ENCODE data around the gene TADA2B. TPM values are rescaled to one million over a fixed set of nuclear protein-coding genes. Genes with fewer than 3 reads are reported as not detected.

The TADA2B gene
- total and polyA plus RNA-seq, 10 of the 15 experiments (the other 5 are each of a cell fraction or from before 2014, with no cell fraction given), result 0.66 to 12.0 (median 5.6) TPM

DNA sequence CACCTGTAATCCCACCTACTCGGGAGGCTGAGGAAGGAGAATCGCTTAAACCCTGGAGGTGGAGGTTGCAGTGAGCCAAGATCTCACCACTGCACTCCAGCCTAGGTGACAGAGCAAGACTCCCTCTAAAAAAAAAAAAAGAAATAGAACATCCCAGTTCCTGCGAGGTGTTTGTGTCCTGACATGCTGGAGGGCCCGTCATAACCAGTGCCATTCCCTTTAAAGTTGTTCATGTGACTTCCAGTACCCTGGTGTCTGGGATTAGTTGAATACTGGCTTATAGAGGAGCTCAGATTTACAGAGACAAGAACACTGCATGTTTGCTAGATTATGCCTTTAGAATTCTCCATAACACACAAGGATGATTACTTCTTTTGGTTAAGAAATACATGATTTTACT is 37.6 kb upstream of the TADA2B start:
- no peaks in the 10 kb centered on the region for H3K79me2 ChIP-seq (ENCODE audit: control insufficient read depth, insufficient read depth, low read length)
- H3K27ac ChIP-seq (ENCODE audit: control insufficient read depth, insufficient read depth), result no peak overlapping the region
- WGBS (ENCODE audit: insufficient coverage, insufficient replicate concordance, low lambda C conversion rate, missing lambda C conversion rate), result 98% methylated on average over 4 of the region's 4 CpGs
- H3K9me3 ChIP-seq (replicated peaks; ENCODE audit: control insufficient read depth, insufficient read depth, low read length), result no peaks in the 10 kb centered on the region
- CTCF ChIA-PET, result no interaction called here
- POLR2A ChIA-PET, result no interaction called here
- no peak overlapping the region for H3K4me2 ChIP-seq (ENCODE audit: control insufficient read depth, insufficient read depth)
- no peak for DNase-seq (ENCODE audit: low read depth, low spot score)
- H3K9ac ChIP-seq (ENCODE audit: control insufficient read depth, insufficient read depth, low read length), result no peak overlapping the region
- BruUV-seq (replicated peaks), result no TSS peak
- H3K27me3 ChIP-seq (replicated peaks in 1 of 2; ENCODE audit: control insufficient read depth in 2 of 2, insufficient read depth in 2 of 2, low read length in 1 of 2), result no peaks in the 10 kb centered on the region
- no peak overlapping the region for H2AFZ ChIP-seq (ENCODE audit: control insufficient read depth, low read depth, low read length)
- H3K36me3 ChIP-seq (ENCODE audit: control insufficient read depth in 2 of 2, insufficient read depth in 2 of 2, low read length in 1 of 2), result peaks cover 19 to 28% of the 10 kb centered on the region in 2 experiments
- no peak overlapping the region for H3K4me3 ChIP-seq
- intact Hi-C loops (cut with micrococcal nuclease; ENCODE audit: unreplicated experiment) (no loop called here), in situ Hi-C loops (cut with MboI) (no loop called here)
- SMC1A ChIA-PET (ENCODE audit: uncharacterized antibody, unreplicated experiment), result no interaction called here
- H3K4me1 ChIP-seq (ENCODE audit: control insufficient read depth, insufficient read depth, low read length), result no peaks in the 10 kb centered on the region
- ATAC-seq, result no peak
- no peak for FAIRE-seq
- TF ChIP-seq, protein P1, sequence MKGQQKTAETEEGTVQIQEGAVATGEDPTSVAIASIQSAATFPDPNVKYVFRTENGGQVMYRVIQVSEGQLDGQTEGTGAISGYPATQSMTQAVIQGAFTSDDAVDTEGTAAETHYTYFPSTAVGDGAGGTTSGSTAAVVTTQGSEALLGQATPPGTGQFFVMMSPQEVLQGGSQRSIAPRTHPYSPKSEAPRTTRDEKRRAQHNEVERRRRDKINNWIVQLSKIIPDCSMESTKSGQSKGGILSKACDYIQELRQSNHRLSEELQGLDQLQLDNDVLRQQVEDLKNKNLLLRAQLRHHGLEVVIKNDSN (IDR thresholded peaks at IDR 0.05; ENCODE audit: borderline replicate concordance, extremely low read length, insufficient read depth, low read depth, low read length), result no peak
- no peak for TF ChIP-seq RAD51 (IDR thresholded peaks at IDR 0.05)
- no peak for TF ChIP-seq CHD4 (IDR thresholded peaks at IDR 0.05)
- no peak for TF ChIP-seq RAD21 (IDR thresholded peaks at IDR 0.05; ENCODE audit: insufficient read depth, low read depth, low read length)
- TF ChIP-seq GABPA (IDR thresholded peaks at IDR 0.05; ENCODE audit: low read depth), result no peak
- TF ChIP-seq BACH1 (IDR thresholded peaks at IDR 0.05; ENCODE audit: borderline replicate concordance), result no peak
- TF ChIP-seq BCL11A (IDR thresholded peaks at IDR 0.05; ENCODE audit: low read depth, low read length), result no peak
- TF ChIP-seq, protein P2, sequence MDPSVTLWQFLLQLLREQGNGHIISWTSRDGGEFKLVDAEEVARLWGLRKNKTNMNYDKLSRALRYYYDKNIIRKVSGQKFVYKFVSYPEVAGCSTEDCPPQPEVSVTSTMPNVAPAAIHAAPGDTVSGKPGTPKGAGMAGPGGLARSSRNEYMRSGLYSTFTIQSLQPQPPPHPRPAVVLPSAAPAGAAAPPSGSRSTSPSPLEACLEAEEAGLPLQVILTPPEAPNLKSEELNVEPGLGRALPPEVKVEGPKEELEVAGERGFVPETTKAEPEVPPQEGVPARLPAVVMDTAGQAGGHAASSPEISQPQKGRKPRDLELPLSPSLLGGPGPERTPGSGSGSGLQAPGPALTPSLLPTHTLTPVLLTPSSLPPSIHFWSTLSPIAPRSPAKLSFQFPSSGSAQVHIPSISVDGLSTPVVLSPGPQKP (IDR thresholded peaks at IDR 0.05; ENCODE audit: low read depth, low read length), result no peak
- TF ChIP-seq NR2C1 (IDR thresholded peaks at IDR 0.05), result no peak
- TF ChIP-seq IKZF2 (IDR thresholded peaks at IDR 0.05), result no peak
- no peak for TF ChIP-seq KLF5 (IDR thresholded peaks at IDR 0.05; ENCODE audit: partially characterized antibody)
- TF ChIP-seq, protein P3, sequence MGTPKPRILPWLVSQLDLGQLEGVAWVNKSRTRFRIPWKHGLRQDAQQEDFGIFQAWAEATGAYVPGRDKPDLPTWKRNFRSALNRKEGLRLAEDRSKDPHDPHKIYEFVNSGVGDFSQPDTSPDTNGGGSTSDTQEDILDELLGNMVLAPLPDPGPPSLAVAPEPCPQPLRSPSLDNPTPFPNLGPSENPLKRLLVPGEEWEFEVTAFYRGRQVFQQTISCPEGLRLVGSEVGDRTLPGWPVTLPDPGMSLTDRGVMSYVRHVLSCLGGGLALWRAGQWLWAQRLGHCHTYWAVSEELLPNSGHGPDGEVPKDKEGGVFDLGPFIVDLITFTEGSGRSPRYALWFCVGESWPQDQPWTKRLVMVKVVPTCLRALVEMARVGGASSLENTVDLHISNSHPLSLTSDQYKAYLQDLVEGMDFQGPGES (IDR thresholded peaks at IDR 0.05), result no peak
- TF ChIP-seq HDGF (IDR thresholded peaks at IDR 0.05), result no peak
- TF ChIP-seq, protein P4, sequence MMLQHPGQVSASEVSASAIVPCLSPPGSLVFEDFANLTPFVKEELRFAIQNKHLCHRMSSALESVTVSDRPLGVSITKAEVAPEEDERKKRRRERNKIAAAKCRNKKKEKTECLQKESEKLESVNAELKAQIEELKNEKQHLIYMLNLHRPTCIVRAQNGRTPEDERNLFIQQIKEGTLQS (IDR thresholded peaks at IDR 0.05; ENCODE audit: borderline replicate concordance, extremely low read depth, low read depth, low read length), result no peak
- TF ChIP-seq SMAD5 (IDR thresholded peaks at IDR 0.05; ENCODE audit: low read depth), result no peak
- RAD21 ChIA-PET (ENCODE audit: unreplicated experiment), result no interaction called here
- H4K20me1 ChIP-seq (ENCODE audit: control insufficient read depth, insufficient read depth), result no peaks in the 10 kb centered on the region

Data from GM12878 (cell line).